Thoracic aorta (tissue), 2 donors: ENCODE measurements around the gene PFDN1. TPM values are rescaled to one million over a fixed set of nuclear protein-coding genes. Genes with fewer than 3 reads are reported as not detected.

Experiments used
- ATAC-seq: fragments of 150-250 bp; one replicate; pipeline ENCODE4 v1.8.0; 2017; ENCODE audit warnings: low read depth; ENCODE audit not compliant: insufficient number of reproducible peaks, low FRiP score
- DNase-seq: peaks from one replicate; pipeline ENCODE4 v3.0.0-alpha.2; 2020; ENCODE audit warnings: low spot score
- H3K27ac ChIP-seq, 2 donors: fragments of 200-600 bp; sonication (generic); 1 replicate in 1 of 2; 2 replicates in 1 of 2; pipeline ENCODE4 v1.5.1; 2016; ENCODE audit warnings: mild to moderate bottlenecking in 2 of 2, moderate library complexity in 2 of 2
- H3K27me3 ChIP-seq: fragments of 200-600 bp; sonication (generic); replicated peaks from 2 replicates; pipeline ENCODE4 v1.6.0; 2016; ENCODE audit warnings: mild to moderate bottlenecking; ENCODE audit not compliant: insufficient read depth
- H3K36me3 ChIP-seq: fragments of 200-600 bp; sonication (generic); one replicate; pipeline ENCODE4 v1.5.1; 2016
- H3K4me1 ChIP-seq, 2 donors: fragments of 200-600 bp; sonication (generic); 1 replicate in 1 of 2; 2 replicates in 1 of 2; pipeline versions ENCODE4 v1.5.1 to v1.6.0; 2016; ENCODE audit warnings: low read depth in 2 of 2, mild to moderate bottlenecking in 1 of 2; ENCODE audit not compliant: control insufficient read depth in 1 of 2
- H3K4me3 ChIP-seq: fragments of 200-600 bp; sonication (generic); 2 replicates; pipeline ENCODE4 v1.5.1; 2016; ENCODE audit warnings: mild to moderate bottlenecking
- H3K9me3 ChIP-seq: fragments of 200-600 bp; sonication (generic); 2 replicates; pipeline ENCODE4 v1.5.1; 2016
- total RNA-seq, 2 donors: library from RNA; depleted of rRNA; stranded (reverse); fragments of >200 nt; gene quantifications; one replicate each; pipeline versions ENCODE4 v1.1.0 to v1.2.3, GENCODE V29; 2016
- TF ChIP-seq, protein P1 (sequence below): fragments of 200-600 bp; sonication (generic); IDR thresholded peaks from one replicate; pipeline ENCODE4 v1.5.1; 2019; ENCODE audit warnings: antibody characterized with exemption

PFDN1 gene
- total RNA-seq, 2 donors from 2014 or later, result 62.5 to 72.2 TPM

DNA sequence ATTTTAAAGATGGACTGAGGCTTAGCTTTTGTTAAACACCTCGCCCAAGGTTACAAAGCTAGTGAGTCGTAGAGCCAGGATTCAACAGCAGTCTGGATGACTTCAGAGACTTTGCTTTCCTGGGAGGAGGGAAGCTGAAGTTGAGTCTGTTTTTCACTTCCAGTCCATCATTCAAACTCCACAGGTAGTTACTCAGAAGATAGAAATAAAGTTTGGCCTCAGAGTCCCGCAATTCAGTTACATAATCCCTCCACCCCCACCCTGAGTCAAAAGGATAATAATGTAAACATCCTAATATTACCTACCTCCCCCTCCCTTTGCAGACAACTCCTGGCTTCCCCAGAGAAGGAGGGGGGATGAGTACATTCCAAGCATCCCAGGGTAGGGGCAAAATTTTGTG lies 35.4 kb upstream of the PFDN1 start:
- Histone ChIP-seq H3K27ac (no peak overlapping the region), H3K27me3 (no peaks in the 10 kb centered on the region), H3K4me1 (peaks cover 11 to 45% of the 10 kb centered on the region in 2 donors), H3K4me3 (no peak overlapping the region), H3K36me3 (no peaks in the 10 kb centered on the region), H3K9me3 (no peaks in the 10 kb centered on the region)
- no peak for DNase-seq
- TF ChIP-seq, protein P1, sequence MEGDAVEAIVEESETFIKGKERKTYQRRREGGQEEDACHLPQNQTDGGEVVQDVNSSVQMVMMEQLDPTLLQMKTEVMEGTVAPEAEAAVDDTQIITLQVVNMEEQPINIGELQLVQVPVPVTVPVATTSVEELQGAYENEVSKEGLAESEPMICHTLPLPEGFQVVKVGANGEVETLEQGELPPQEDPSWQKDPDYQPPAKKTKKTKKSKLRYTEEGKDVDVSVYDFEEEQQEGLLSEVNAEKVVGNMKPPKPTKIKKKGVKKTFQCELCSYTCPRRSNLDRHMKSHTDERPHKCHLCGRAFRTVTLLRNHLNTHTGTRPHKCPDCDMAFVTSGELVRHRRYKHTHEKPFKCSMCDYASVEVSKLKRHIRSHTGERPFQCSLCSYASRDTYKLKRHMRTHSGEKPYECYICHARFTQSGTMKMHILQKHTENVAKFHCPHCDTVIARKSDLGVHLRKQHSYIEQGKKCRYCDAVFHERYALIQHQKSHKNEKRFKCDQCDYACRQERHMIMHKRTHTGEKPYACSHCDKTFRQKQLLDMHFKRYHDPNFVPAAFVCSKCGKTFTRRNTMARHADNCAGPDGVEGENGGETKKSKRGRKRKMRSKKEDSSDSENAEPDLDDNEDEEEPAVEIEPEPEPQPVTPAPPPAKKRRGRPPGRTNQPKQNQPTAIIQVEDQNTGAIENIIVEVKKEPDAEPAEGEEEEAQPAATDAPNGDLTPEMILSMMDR, result no peak
- no peak for ATAC-seq

- Histone ChIP-seq H3K4me3 (no peak overlapping the region), H3K27me3 (no peaks in the 10 kb centered on the region), H3K4me1 (peaks cover 11 to 45% of the 10 kb centered on the region in 2 donors), H3K9me3 (no peaks in the 10 kb centered on the region), H3K27ac (no peak overlapping the region), H3K36me3 (no peaks in the 10 kb centered on the region)
- ATAC-seq (no peak), DNase-seq (no peak)
- TF ChIP-seq, protein P1, result no peak
Measured at GRCh38 chr5:140337880-140338279, 35.0 kb upstream of the PFDN1 start.

GRCh38 chr5:140336388-140336787 lies 33.5 kb upstream of the PFDN1 start:
- Histone ChIP-seq H3K4me1 (peaks cover 8 to 31% of the 10 kb centered on the region in 2 donors), H3K27ac (peak overlapping the region; percentile 53 to 69), H3K27me3 (no peaks in the 10 kb centered on the region), H3K4me3 (no peak overlapping the region), H3K9me3 (no peaks in the 10 kb centered on the region), H3K36me3 (no peaks in the 10 kb centered on the region)
- ATAC-seq (no peak), DNase-seq (no peak)
- TF ChIP-seq, protein P1, result no peak

- peaks cover 3 to 18% of the 10 kb centered on the region in 2 donors for H3K4me1 ChIP-seq
- no peaks in the 10 kb centered on the region for H3K9me3 ChIP-seq
- no peaks in the 10 kb centered on the region for H3K27me3 ChIP-seq
- TF ChIP-seq, protein P1, result no peak
- ATAC-seq (no peak), DNase-seq (no peak)
- no peak overlapping the region for H3K27ac ChIP-seq
- no peak overlapping the region for H3K4me3 ChIP-seq
- no peaks in the 10 kb centered on the region for H3K36me3 ChIP-seq
Measured at GRCh38 chr5:140331638-140332037, 28.7 kb upstream of the PFDN1 start.

DNA sequence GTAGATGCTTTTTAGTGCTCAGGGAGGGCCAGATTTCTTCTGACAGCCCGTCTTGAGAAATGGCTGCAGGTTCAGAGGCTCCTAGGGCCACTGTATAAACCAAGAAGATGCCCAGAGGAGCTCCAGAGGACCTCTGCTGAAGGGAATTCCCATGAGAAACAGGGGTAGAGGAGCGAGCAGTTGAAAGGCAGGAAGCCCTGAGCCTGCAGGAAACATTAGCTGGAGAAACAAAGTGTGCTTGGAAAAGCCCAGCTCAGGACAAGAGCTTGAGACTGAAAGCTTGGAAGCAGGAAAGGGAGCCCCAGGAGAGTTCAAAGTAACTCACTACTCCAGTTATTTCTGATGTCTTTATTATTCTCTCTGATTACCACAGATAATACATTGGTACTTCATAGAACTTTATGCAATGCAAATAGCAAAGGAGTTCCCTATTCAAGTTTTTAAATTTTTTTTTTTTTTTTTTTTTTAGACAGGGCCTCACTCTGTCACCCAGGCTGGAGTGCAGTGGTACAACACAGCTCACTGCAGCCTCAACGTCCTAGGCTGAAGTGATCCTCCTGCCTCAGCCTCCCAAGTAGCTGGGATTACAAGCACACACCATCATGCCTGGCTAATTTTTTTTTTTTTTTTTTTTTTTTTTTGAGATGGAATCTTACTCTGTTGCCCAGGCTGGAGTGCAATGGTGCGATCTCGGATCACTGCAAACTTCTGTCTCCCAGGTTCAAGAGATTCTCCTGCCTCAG lies 27.0 kb upstream of the PFDN1 start:
- Histone ChIP-seq H3K4me1 (peaks cover 0 to 11% of the 10 kb centered on the region in 2 donors), H3K9me3 (no peaks in the 10 kb centered on the region), H3K27me3 (no peaks in the 10 kb centered on the region), H3K27ac (no peak overlapping the region), H3K4me3 (no peak overlapping the region), H3K36me3 (no peaks in the 10 kb centered on the region)
- ATAC-seq, result no peak
- no peak for DNase-seq
- TF ChIP-seq, protein P1, result no peak
